Loucy (cell line): ENCODE measurements around the gene ANG.

Experiments used
- EZH2phosphoT487 ChIP-seq: fragments of 200-600 bp; IDR thresholded peaks from 2 replicates; pipeline ENCODE4 v1.6.1; 2018; ENCODE audit warnings: antibody characterized with exemption, mild to moderate bottlenecking, moderate library complexity, borderline replicate concordance
- TF ChIP-seq, protein P1 (sequence below): fragments of 200-600 bp; sonication (generic); conservative IDR thresholded peaks from 2 replicates; pipeline ENCODE4 v1.5.1; 2014; ENCODE audit warnings: mild to moderate bottlenecking, antibody characterized with exemption, low read length

DNA sequence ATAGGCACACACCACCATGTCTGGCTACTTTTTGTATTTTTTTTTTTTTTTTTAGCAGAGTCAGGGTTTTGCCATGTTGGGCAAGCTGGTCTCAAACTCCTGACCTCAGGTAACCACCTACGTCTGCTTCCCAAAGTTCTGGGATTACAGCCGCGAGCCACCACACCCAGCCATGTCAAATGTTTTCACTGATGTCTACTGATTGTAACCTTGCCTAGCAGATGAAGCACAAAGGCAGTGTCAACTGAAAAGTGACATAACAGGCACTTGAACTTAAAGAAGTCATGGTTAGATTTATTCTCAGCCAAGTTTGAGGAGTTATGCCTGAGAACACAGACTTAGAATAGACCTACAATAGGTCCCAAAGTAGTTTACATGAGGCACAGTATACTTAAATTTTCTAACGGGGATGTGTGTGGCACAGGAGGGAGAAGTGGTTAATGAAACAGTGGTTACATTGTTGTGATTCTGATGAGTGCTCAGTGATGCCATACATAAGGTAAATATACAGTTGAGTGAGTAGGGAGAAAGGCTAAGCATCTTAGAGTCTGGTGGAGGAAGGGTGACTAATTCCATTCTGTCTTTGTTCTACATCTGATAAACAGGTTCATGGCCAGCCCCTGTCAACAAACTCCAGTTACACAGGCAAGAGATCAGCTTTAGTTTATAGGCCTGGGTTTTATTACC lies 16.8 kb upstream of the ANG start:
- TF ChIP-seq, protein P1, sequence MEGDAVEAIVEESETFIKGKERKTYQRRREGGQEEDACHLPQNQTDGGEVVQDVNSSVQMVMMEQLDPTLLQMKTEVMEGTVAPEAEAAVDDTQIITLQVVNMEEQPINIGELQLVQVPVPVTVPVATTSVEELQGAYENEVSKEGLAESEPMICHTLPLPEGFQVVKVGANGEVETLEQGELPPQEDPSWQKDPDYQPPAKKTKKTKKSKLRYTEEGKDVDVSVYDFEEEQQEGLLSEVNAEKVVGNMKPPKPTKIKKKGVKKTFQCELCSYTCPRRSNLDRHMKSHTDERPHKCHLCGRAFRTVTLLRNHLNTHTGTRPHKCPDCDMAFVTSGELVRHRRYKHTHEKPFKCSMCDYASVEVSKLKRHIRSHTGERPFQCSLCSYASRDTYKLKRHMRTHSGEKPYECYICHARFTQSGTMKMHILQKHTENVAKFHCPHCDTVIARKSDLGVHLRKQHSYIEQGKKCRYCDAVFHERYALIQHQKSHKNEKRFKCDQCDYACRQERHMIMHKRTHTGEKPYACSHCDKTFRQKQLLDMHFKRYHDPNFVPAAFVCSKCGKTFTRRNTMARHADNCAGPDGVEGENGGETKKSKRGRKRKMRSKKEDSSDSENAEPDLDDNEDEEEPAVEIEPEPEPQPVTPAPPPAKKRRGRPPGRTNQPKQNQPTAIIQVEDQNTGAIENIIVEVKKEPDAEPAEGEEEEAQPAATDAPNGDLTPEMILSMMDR: no peak
- no peak for TF ChIP-seq EZH2phosphoT487
